Upper lobe of right lung (tissue), 1 donor: ENCODE results near the gene MAP6. TPM values are rescaled to one million over a fixed set of nuclear protein-coding genes. Genes with fewer than 3 reads are reported as not detected.

Experiments used
- ATAC-seq: fragments of 200-7000 bp; cut with Tn5 transposase; one replicate; pipeline ENCODE4 v1.9.1; 2020; ENCODE audit warnings: mild to moderate bottlenecking, moderate library complexity
- DNase-seq: peaks from one replicate; pipeline ENCODE4 v3.0.0-alpha.2; 2020
- H3K27ac ChIP-seq: fragments of 200-600 bp; one replicate; pipeline ENCODE4 v1.8.0; 2022
- H3K27me3 ChIP-seq: fragments of 200-600 bp; one replicate; pipeline ENCODE4 v1.8.0; 2022; ENCODE audit warnings: mild to moderate bottlenecking
- H3K36me3 ChIP-seq: fragments of 200-600 bp; one replicate; pipeline ENCODE4 v1.8.0; 2022
- H3K4me1 ChIP-seq: fragments of 200-600 bp; one replicate; pipeline ENCODE4 v1.8.0; 2022
- H3K4me3 ChIP-seq: fragments of 200-600 bp; one replicate; pipeline ENCODE4 v1.8.0; 2022; ENCODE audit warnings: mild to moderate bottlenecking
- H3K9me3 ChIP-seq: fragments of 200-600 bp; one replicate; pipeline ENCODE4 v1.8.0; 2022
- CTCF ChIP-seq: fragments of 200-600 bp; IDR thresholded peaks from one replicate; pipeline ENCODE4 v1.8.0; 2022; ENCODE audit warnings: antibody characterized with exemption
- intact Hi-C: fragments of 100-400 bp; cut with DNase I; formaldehyde crosslinking; loops from one replicate; pipeline ENCODE4 v1.11.0; 2022
- total RNA-seq: library from RNA; stranded (reverse); fragmentation: NEBNext Ultra II Directional; extraction: Animal tissue kit (Norgen Biotek cat#: 25700); gene quantifications from one replicate; pipeline ENCODE4 v1.2.1, GENCODE V29; 2021
- donor health status: DM: no; HTN: yes; CAD: no; lungs with severe emphysema.

MAP6 gene
- total RNA-seq, 1 donor from 2014 or later = 5.8 TPM

DNA sequence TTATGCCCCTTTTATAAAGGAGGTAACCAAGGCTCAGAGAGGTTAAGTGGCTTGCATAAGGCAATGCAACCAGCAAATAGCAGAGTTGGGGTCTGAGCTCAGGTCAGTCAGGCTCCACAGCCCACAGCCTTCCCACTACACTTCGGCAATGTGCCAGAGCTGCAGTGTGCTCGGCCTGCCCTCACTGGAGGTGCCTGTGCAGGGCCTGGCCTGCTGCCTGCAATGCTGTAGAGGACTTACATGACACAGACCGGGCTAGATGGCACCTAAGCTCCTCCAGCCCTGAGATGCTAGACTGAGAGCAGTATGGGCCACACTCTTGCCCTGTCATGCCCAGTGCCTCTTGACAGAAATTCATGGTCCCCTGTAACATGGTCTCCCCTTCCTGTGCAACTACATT is 57.0 kb downstream of the MAP6 start:
- H3K36me3 ChIP-seq = no peaks in the 10 kb centered on the region
- H3K9me3 ChIP-seq = no peaks in the 10 kb centered on the region
- H3K4me1 ChIP-seq = no peaks in the 10 kb centered on the region
- DNase-seq (no peak), ATAC-seq (no peak)
- no peaks in the 10 kb centered on the region for H3K27me3 ChIP-seq
- no peak for TF ChIP-seq CTCF
- no peak overlapping the region for H3K27ac ChIP-seq
- intact Hi-C loops = no loop called here
- H3K4me3 ChIP-seq = no peak overlapping the region

- ATAC-seq (no peak), DNase-seq (no peak)
- intact Hi-C loops = no loop called here
- no peak overlapping the region for H3K27ac ChIP-seq
- H3K27me3 ChIP-seq = no peaks in the 10 kb centered on the region
- H3K9me3 ChIP-seq = no peaks in the 10 kb centered on the region
- no peaks in the 10 kb centered on the region for H3K36me3 ChIP-seq
- H3K4me1 ChIP-seq = peaks cover 8% of the 10 kb centered on the region
- TF ChIP-seq CTCF = no peak
- H3K4me3 ChIP-seq = no peak overlapping the region
These were observed 62.7 kb downstream of the MAP6 start for GRCh38 chr11:75606099-75606498.

DNA sequence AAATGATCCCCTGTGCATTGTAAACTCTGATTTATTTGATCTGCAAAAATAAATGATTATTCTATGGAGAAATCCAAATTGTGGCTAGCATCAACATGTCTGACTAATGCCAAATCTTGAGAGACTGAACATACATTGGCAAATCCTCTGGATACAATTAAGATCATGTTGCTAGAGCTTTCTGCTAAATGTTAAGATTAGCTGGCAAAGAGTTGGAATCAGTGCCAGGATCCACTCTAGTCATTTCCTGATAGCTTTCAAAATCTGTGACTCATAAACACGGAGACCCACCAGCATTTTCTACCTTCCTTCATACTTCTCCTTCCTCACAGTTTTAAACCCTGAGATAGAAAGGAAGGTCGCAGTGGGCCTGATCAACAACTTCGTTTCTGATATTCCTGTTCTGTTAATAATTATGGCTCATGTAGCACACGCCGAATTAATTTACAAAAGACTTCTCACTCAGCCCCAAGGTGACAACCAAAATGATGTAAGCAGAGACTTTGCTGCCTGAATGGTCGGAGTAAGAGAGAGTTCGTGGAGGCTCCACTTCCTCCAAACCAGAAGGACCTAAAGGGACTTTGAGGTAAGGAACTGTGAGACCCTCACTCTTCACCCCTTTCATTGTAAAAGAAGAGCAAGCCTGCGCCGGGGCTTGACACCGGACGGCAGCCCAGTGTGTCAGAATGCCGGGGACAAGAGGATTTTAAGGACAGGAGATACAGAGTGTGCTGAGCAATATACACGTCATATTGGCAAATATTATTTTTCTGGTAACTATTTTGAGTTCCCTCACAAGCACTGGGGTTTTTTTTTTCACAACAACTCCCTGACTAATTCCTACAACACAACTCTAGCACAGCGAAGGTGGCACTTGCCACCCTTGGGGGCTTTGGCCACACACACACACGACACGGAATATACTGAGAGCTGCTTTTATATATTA is 64.8 kb downstream of the MAP6 start:
- Histone ChIP-seq H3K9me3 (no peaks in the 10 kb centered on the region), H3K4me1 (peaks cover 8% of the 10 kb centered on the region), H3K36me3 (no peaks in the 10 kb centered on the region), H3K27me3 (no peaks in the 10 kb centered on the region), H3K4me3 (no peak overlapping the region), H3K27ac (peak overlapping the region; percentile 43)
- peak; percentile 56 for ATAC-seq
- DNase-seq = no peak
- no peak for TF ChIP-seq CTCF
- intact Hi-C loops = no loop called here

GRCh38 chr11:75602951-75603350 is 65.9 kb downstream of the MAP6 start:
- DNase-seq (no peak), ATAC-seq (no peak)
- TF ChIP-seq CTCF = no peak
- no peak overlapping the region for H3K27ac ChIP-seq
- H3K4me3 ChIP-seq = no peak overlapping the region
- no peaks in the 10 kb centered on the region for H3K9me3 ChIP-seq
- intact Hi-C loops = no loop called here
- H3K36me3 ChIP-seq = no peaks in the 10 kb centered on the region
- H3K27me3 ChIP-seq = no peaks in the 10 kb centered on the region
- peaks cover 8% of the 10 kb centered on the region for H3K4me1 ChIP-seq

DNA sequence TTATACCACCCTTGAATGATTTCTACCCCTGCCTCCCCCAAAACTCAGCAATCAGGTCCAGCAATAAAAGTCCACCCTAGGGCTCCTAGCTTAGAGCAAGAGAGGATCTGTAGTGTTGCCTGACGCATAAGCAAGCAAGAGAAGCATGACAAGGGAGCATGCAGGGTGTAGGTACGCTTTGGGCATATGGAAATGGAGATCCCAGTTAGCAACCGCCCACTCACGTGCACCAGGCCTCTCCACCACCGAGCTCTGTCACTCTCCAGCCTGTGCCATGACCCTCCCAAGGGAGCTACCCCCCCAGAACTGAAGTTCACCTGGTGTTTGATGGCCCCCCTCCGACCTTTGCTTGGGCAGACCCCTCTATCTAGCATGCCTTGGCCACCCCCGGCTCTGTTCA is 67.3 kb downstream of the MAP6 start:
- ATAC-seq = no peak
- Histone ChIP-seq H3K27me3 (no peaks in the 10 kb centered on the region), H3K4me3 (no peak overlapping the region), H3K9me3 (no peaks in the 10 kb centered on the region), H3K36me3 (no peaks in the 10 kb centered on the region), H3K27ac (no peak overlapping the region), H3K4me1 (peaks cover 8% of the 10 kb centered on the region)
- intact Hi-C loops = no loop called here
- DNase-seq = no peak
- TF ChIP-seq CTCF = no peak
